ENCODE results near the gene UBL4A. TPM values are rescaled to one million over a fixed set of nuclear protein-coding genes. Genes with fewer than 3 reads are reported as not detected.

UBL4A gene
- total and polyA plus RNA-seq, 2 of the 13 experiments (the other 11 are each of a cell fraction or from before 2014, with no cell fraction given): 16.8 to 25.5 TPM

GRCh38 chrX:154478728-154479622 is 7.4 kb downstream of the UBL4A start, which contains the start of gene LAGE3 (continued):
- no peak for TF ChIP-seq ZNF432 (CRISPR knock-in tag; IDR thresholded peaks at IDR 0.05; ENCODE audit: borderline replicate concordance)
- no peak for TF ChIP-seq ZHX1 (CRISPR knock-in tag; IDR thresholded peaks at IDR 0.05; ENCODE audit: low read depth)
- no peak for TF ChIP-seq AFF4 (CRISPR knock-in tag; IDR thresholded peaks at IDR 0.05)
- TF ChIP-seq HMGXB3 (CRISPR knock-in tag; IDR thresholded peaks at IDR 0.05; ENCODE audit: borderline replicate concordance): no peak
- no peak for TF ChIP-seq ZBTB3 (CRISPR knock-in tag; IDR thresholded peaks at IDR 0.05; ENCODE audit: borderline replicate concordance, low read depth)
- TF ChIP-seq ARID2 (CRISPR knock-in tag; IDR thresholded peaks at IDR 0.05; ENCODE audit: borderline replicate concordance): no peak
- no peak for TF ChIP-seq ZNF142 (CRISPR knock-in tag; IDR thresholded peaks at IDR 0.05)
